Measurements from ENCODE around the gene SAXO1. TPM values are rescaled to one million over a fixed set of nuclear protein-coding genes. Genes with fewer than 3 reads are reported as not detected.

SAXO1 gene
- total RNA-seq (ENCODE audit: unreplicated experiment) = not detected
- long read RNA-seq = 0 reads

GRCh38 chr9:19033015-19033414 is at the start of gene SAXO1:
TSS of gene SAXO1 (minus strand) at chr9:19033209. CDS start at chr9:19032908, 301 bp downstream.
- no peak for TF ChIP-seq CTCF (IDR thresholded peaks at IDR 0.05; ENCODE audit: unreplicated experiment)
- Mint-ChIP-seq H3K27me3 (ENCODE audit: unreplicated experiment) (peaks cover 9% of the 10 kb centered on the region), H3K9me3 (ENCODE audit: unreplicated experiment) (peaks cover 5% of the 10 kb centered on the region), H3K27ac (ENCODE audit: unreplicated experiment) (no peak within 1 kb of the TSS), H3K36me3 (ENCODE audit: low read depth, unreplicated experiment) (peaks cover 4% of the 10 kb centered on the region), H3K4me3 (ENCODE audit: unreplicated experiment) (no peak within 1 kb of the TSS), H3K4me1 (ENCODE audit: unreplicated experiment) (no peaks in the 10 kb centered on the region)
- no peak for DNase-seq (ENCODE audit: low spot score)

GRCh38 chr9:19074836-19075235 is 41.8 kb upstream of the SAXO1 start:
- no peak for DNase-seq (ENCODE audit: low spot score)
- TF ChIP-seq CTCF (IDR thresholded peaks at IDR 0.05; ENCODE audit: unreplicated experiment) = no peak
- H3K36me3 Mint-ChIP-seq (ENCODE audit: low read depth, unreplicated experiment) = peaks cover 27% of the 10 kb centered on the region
- peak overlapping the region; percentile 83 for H3K27ac Mint-ChIP-seq (ENCODE audit: unreplicated experiment)
- no peaks in the 10 kb centered on the region for H3K27me3 Mint-ChIP-seq (ENCODE audit: unreplicated experiment)
- no peaks in the 10 kb centered on the region for H3K9me3 Mint-ChIP-seq (ENCODE audit: unreplicated experiment)
- H3K4me3 Mint-ChIP-seq (ENCODE audit: unreplicated experiment) = no peak overlapping the region
- peaks cover 18% of the 10 kb centered on the region for H3K4me1 Mint-ChIP-seq (ENCODE audit: unreplicated experiment)

- Mint-ChIP-seq H3K27ac (ENCODE audit: unreplicated experiment) (peak overlapping the region; percentile 83), H3K4me3 (ENCODE audit: unreplicated experiment) (no peak overlapping the region), H3K36me3 (ENCODE audit: low read depth, unreplicated experiment) (peaks cover 28% of the 10 kb centered on the region), H3K27me3 (ENCODE audit: unreplicated experiment) (no peaks in the 10 kb centered on the region), H3K4me1 (ENCODE audit: unreplicated experiment) (peaks cover 18% of the 10 kb centered on the region), H3K9me3 (ENCODE audit: unreplicated experiment) (no peaks in the 10 kb centered on the region)
- TF ChIP-seq CTCF (IDR thresholded peaks at IDR 0.05; ENCODE audit: unreplicated experiment) = no peak
- DNase-seq (ENCODE audit: low spot score) = no peak
These were observed 41.2 kb upstream of the SAXO1 start for GRCh38 chr9:19074229-19074628.

GRCh38 chr9:19057033-19057432 is 24.0 kb upstream of the SAXO1 start:
- DNase-seq (ENCODE audit: low spot score) = no peak
- Mint-ChIP-seq H3K27ac (ENCODE audit: unreplicated experiment) (no peak overlapping the region), H3K4me3 (ENCODE audit: unreplicated experiment) (no peak overlapping the region), H3K9me3 (ENCODE audit: unreplicated experiment) (no peaks in the 10 kb centered on the region), H3K27me3 (ENCODE audit: unreplicated experiment) (no peaks in the 10 kb centered on the region), H3K4me1 (ENCODE audit: unreplicated experiment) (peaks cover 14% of the 10 kb centered on the region), H3K36me3 (ENCODE audit: low read depth, unreplicated experiment) (peaks cover 16% of the 10 kb centered on the region)
- TF ChIP-seq CTCF (IDR thresholded peaks at IDR 0.05; ENCODE audit: unreplicated experiment) = no peak

GRCh38 chr9:19050637-19051591 is 17.9 kb upstream of the SAXO1 start:
- Mint-ChIP-seq H3K4me1 (ENCODE audit: unreplicated experiment) (peaks cover 28% of the 10 kb centered on the region), H3K36me3 (ENCODE audit: low read depth, unreplicated experiment) (peaks cover 15% of the 10 kb centered on the region), H3K27me3 (ENCODE audit: unreplicated experiment) (peaks cover 2% of the 10 kb centered on the region), H3K9me3 (ENCODE audit: unreplicated experiment) (no peaks in the 10 kb centered on the region), H3K4me3 (ENCODE audit: unreplicated experiment) (peak overlapping the region; percentile 97), H3K27ac (ENCODE audit: unreplicated experiment) (peak overlapping the region; percentile 94)
- TF ChIP-seq CTCF (IDR thresholded peaks at IDR 0.05; ENCODE audit: unreplicated experiment) = no peak
- no peak for DNase-seq (ENCODE audit: low spot score)

All from endothelial cell (in vitro differentiated cells).